ENCODE measurements around the gene RDH13.
"Not testable (repeated sequence)": the region's sequence is repeated elsewhere in the genome, so short reads cannot be mapped to it uniquely, and the experiment has no call there.

Gene RDH13

DNA sequence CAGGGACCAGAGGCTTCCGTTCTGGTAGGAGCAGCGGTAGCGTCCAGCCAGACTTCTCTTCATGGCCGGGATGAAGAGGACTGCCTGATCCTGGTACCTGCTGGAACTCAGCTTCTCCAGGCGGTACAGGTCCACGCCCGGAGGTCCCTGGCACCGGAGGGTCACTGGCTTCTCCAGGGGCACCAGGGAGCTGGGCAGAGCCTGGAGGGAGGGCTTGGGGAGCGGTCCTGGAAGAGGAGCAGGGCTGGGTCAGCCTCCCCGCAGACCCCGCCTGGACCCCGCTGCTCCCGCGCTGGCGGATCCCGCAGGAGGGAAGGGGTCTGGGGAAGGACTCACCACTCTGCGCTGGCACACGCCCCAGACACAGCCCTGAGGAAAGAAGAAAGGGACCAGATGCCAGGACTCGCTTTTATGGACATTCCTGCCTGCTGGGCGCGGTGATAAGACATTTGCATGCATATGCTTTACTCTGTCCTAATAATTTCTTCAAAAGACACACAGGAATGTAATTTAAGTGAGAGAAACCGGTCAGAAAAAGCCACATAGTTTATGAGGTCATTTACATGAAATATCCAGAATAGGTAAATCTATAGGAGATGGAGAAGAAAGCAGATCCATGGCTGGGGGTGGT lies 30.7 kb downstream of the RDH13 start:
- Histone ChIP-seq H3K27me3 (replicated peaks; ENCODE audit: control insufficient read depth, insufficient read depth, low read length) (no peaks in the 10 kb centered on the region), H3K4me3 (replicated peaks; ENCODE audit: low read depth, low read length) (no peak overlapping the region), H3K36me3 (ENCODE audit: control insufficient read depth, insufficient read depth, low read length) (no peaks in the 10 kb centered on the region)
- no peak for DNase-seq (ENCODE audit: extremely low read depth, insufficient read length)
- TF ChIP-seq, protein P1, sequence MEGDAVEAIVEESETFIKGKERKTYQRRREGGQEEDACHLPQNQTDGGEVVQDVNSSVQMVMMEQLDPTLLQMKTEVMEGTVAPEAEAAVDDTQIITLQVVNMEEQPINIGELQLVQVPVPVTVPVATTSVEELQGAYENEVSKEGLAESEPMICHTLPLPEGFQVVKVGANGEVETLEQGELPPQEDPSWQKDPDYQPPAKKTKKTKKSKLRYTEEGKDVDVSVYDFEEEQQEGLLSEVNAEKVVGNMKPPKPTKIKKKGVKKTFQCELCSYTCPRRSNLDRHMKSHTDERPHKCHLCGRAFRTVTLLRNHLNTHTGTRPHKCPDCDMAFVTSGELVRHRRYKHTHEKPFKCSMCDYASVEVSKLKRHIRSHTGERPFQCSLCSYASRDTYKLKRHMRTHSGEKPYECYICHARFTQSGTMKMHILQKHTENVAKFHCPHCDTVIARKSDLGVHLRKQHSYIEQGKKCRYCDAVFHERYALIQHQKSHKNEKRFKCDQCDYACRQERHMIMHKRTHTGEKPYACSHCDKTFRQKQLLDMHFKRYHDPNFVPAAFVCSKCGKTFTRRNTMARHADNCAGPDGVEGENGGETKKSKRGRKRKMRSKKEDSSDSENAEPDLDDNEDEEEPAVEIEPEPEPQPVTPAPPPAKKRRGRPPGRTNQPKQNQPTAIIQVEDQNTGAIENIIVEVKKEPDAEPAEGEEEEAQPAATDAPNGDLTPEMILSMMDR (IDR thresholded peaks at IDR 0.05; ENCODE audit: insufficient read depth, low read length, poor library complexity, severe bottlenecking): no peak

DNA sequence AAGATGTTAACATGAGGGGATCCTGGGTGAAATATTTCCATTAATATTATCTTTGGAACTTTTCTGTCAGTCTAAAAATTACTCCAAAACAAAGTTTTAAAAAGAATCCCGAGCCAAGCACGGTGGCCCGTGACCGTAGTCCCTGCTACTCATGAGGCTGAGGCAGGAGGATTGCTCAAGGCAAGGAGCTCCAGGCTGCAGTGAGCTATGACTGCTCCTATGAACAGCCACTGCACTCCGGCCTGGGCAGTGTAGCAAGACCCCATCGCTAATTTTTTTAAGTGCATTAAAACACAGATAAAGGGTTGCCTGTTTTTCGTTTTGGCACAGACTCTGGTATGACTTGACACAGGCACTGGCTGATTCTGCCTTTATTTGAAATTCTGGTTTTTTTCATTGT lies 31.8 kb downstream of the RDH13 start:
- H3K36me3 ChIP-seq (ENCODE audit: control insufficient read depth, insufficient read depth, low read length): no peaks in the 10 kb centered on the region
- TF ChIP-seq, protein P1 (IDR thresholded peaks at IDR 0.05; ENCODE audit: insufficient read depth, low read length, poor library complexity, severe bottlenecking): no peak
- no peak for DNase-seq (ENCODE audit: extremely low read depth, insufficient read length)
- H3K27me3 ChIP-seq (replicated peaks; ENCODE audit: control insufficient read depth, insufficient read depth, low read length): no peaks in the 10 kb centered on the region
- H3K4me3 ChIP-seq (replicated peaks; ENCODE audit: low read depth, low read length): no peak overlapping the region

DNA sequence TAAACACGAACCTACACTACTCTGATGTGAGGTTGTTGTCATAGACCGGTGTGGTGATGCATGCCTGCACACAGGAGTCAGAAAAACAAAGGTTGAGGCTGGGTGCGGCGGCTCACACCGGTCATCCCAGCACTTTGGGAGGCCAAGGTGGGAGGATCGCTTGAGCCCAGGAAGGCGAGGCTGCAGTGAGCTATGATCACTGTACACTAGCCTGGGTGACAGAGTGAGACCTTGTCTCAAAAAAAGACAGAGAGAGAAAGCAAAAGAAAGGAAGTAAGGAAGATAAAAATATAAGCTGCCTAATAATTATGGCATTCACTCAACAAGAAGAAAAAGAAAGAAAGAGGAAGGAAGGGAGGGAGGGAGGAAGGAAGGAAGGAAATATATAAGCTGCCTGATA lies 34.2 kb downstream of the RDH13 start:
- no peaks in the 10 kb centered on the region for H3K27me3 ChIP-seq (replicated peaks; ENCODE audit: control insufficient read depth, insufficient read depth, low read length)
- DNase-seq (ENCODE audit: extremely low read depth, insufficient read length): no peak
- H3K36me3 ChIP-seq (ENCODE audit: control insufficient read depth, insufficient read depth, low read length): no peaks in the 10 kb centered on the region
- TF ChIP-seq, protein P1 (IDR thresholded peaks at IDR 0.05; ENCODE audit: insufficient read depth, low read length, poor library complexity, severe bottlenecking): no peak
- no peak overlapping the region for H3K4me3 ChIP-seq (replicated peaks; ENCODE audit: low read depth, low read length)

DNA sequence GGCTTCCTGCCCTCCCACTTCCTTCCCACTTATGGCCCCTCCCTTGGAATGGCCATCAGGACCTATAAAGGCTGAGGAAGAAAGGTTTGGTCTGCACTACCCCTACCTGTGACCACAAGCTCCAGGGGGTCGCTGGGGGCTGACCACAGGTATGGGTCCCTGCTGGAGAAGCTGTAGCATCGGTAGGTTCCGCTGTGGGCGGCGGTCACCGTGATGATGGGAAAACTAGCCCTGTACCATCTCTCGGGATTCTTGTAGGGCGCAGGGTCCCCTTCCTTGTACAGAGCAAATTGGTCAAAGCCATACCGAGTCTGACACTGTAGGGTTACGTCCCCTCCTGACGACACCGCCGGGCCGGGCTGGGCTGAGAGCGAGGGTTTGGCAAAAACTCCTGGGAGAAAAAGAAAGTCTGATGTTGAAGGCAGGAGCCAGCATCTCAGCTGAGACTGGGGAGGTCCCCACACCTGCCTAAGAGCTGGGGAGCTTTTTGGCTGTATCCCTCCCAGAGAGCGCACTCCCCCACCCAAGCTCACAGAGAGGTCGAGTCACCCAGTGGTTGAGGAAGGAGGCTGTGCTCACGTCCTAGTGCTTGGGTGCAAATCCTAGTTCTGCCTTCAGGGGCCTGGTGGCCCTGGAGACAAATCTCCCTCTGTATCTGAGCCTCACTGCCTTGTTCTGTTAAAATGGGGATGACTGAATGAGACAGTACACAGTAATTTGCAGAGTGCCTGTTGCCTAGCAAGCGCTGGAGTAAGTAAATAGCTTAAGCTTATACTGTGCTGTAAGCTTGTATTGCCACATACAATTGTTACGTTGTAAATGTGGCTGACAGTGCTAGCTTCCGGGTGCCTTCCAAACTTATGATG lies 35.2 kb downstream of the RDH13 start:
- Histone ChIP-seq H3K4me3 (replicated peaks; ENCODE audit: low read depth, low read length) (no peak overlapping the region), H3K27me3 (replicated peaks; ENCODE audit: control insufficient read depth, insufficient read depth, low read length) (no peaks in the 10 kb centered on the region), H3K36me3 (ENCODE audit: control insufficient read depth, insufficient read depth, low read length) (no peaks in the 10 kb centered on the region)
- TF ChIP-seq, protein P1 (IDR thresholded peaks at IDR 0.05; ENCODE audit: insufficient read depth, low read length, poor library complexity, severe bottlenecking): no peak
- DNase-seq (ENCODE audit: extremely low read depth, insufficient read length): no peak

DNA sequence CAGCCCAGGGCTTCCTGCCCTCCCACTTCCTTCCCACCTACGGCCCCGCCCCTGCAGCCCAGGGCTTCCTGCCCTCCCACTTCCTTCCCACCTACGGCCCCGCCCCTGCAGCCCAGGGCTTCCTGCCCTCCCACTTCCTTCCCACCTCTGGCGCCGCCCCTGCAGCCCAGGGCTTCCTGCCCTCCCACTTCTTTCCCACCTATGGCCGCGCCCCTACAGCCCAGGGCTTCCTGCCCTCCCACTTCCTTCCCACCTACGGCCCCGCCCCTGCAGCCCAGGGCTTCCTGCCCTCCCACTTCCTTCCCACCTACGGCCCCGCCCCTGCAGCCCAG lies 35.8 kb downstream of the RDH13 start:
- DNase-seq (ENCODE audit: extremely low read depth, insufficient read length); H3K36me3 ChIP-seq (ENCODE audit: control insufficient read depth, insufficient read depth, low read length); H3K27me3 ChIP-seq (replicated peaks; ENCODE audit: control insufficient read depth, insufficient read depth, low read length); H3K4me3 ChIP-seq (replicated peaks; ENCODE audit: low read depth, low read length): not testable (repeated sequence)

DNA sequence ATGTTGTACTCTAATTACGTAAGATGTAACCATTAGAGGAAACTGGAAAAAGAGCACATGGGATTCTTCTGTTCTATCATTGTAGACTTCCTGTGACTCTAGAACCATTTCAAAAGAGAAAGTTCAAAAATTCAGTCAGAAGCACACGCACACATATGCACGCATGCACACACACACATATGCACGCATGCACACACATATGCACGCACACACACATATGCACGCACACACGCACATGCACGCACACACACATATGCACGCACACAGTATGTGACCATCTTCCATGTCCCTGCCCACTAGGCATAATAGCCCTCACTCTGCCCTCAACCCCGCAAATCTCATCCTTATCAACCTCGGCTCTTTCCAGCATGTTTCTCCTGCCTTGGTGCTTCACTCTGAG lies 38.8 kb downstream of the RDH13 start:
- TF ChIP-seq, protein P1 (IDR thresholded peaks at IDR 0.05; ENCODE audit: insufficient read depth, low read length, poor library complexity, severe bottlenecking): no peak
- Histone ChIP-seq H3K27me3 (replicated peaks; ENCODE audit: control insufficient read depth, insufficient read depth, low read length) (no peaks in the 10 kb centered on the region), H3K36me3 (ENCODE audit: control insufficient read depth, insufficient read depth, low read length) (no peaks in the 10 kb centered on the region), H3K4me3 (replicated peaks; ENCODE audit: low read depth, low read length) (no peak overlapping the region)
- no peak for DNase-seq (ENCODE audit: extremely low read depth, insufficient read length)

DNA sequence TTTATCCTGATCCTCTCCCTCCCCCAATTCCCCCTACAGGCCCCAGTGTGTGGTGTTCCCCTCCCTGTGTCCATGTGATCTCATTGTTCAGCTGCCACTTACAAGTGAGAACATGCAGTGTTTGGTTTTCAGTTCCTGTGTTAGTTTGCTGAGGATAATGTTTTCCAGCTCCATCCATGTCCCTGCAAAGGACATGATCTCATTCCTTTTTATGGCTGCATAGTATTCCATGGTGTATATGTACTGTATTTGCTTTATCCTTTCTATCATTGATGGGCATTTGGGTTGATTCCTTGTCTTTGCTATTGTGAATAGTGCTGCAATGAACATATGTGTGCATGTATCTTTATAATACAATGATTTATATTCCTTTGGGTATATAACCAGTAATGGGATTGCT lies 42.6 kb downstream of the RDH13 start:
- not testable (repeated sequence) for H3K4me3 ChIP-seq (replicated peaks; ENCODE audit: low read depth, low read length); DNase-seq (ENCODE audit: extremely low read depth, insufficient read length); H3K27me3 ChIP-seq (replicated peaks; ENCODE audit: control insufficient read depth, insufficient read depth, low read length); H3K36me3 ChIP-seq (ENCODE audit: control insufficient read depth, insufficient read depth, low read length)
